Measurements from ENCODE around the gene PLCD4.

The PLCD4 gene

DNA sequence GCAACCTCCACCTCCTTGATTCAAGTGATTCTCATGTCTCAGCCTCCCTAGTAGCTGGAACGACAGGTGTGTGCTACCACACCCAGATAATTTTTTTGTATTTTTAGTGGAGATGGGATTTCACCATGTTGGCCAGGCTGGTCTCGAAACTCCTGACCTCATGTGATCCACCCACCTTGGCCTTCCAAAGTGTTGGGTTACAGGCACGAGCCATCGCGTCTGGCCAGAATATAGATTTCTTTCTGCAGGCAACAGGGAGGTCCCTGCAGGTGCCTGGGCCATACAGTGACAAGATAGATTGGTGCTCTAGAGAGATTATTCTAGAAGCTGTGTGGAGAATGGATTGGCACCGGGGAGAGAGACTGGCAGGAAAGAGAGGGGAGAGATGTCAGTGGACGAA, 13.3 kb downstream of the PLCD4 start:
- DNase-seq (ENCODE audit: low read depth in 2 of 2), result no peak

DNA sequence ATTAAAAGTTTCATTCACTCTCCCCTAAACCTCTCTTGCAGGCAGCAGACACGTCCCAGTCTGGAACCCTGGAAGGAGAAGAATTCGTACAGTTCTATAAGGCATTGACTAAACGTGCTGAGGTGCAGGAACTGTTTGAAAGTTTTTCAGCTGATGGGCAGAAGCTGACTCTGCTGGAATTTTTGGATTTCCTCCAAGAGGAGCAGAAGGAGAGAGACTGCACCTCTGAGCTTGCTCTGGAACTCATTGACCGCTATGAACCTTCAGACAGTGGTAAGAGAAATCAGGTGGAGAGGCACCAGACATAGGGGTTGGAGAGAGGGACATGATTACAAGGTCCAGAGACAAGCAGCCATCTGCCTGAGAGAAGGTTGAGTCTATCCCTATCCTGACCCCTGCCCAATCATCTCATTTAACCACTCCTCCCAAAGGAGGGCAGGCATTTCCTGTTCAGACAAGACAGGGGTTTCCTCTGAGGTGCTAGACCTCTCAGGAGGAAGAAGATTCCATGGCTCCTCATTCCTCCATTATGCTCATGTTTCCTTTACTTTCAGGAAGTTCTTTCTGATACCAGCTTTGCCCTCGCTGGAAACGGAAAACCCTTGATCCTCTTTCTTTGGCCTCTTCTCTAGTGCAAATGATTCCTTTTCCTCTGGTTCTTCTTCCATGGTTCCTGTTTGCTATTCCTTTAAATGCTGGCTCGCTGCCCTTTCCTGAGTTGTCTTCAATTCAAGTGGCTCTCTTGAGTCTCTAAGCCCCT, 15.1 kb downstream of the PLCD4 start:
- no peak for DNase-seq (ENCODE audit: low read depth in 2 of 2)

DNA sequence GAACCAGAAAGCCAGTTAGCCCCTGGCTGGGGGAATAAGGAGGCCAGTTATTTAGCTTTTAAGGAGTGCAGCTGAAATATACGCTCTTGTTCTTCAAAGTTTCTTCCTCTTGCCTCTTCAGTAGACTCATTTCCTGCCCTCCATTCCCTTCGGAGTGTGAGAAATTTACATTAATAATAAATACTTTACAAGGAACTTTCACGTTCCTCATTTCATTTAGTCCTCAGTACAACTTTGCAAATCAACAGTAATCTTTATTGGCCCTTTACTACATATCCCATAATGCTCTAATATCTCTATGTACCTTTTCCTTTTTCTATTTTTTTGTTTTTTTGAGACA, 15.6 kb downstream of the PLCD4 start:
- DNase-seq (ENCODE audit: low read depth in 2 of 2), result no peak

DNA sequence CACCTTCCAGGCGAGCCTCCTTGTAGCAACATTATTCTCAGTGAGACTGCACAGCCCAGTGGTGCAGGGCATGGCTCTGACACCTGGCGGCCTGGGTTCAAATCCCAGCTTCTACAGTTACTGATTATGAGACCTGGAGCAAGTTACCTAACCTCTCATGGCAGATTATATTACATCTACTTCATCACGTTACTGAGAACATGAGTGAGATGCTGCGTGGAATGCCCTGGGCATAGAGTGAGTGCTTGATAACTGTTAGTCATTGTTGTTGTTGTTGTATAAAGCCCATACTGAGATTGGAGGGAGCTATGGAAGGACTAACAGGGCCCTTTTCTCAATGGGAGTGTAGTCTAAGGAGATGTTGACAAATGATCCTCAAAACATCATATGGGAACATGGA, 18.7 kb downstream of the PLCD4 start:
- DNase-seq (ENCODE audit: low read depth in 2 of 2), result no peak

DNA sequence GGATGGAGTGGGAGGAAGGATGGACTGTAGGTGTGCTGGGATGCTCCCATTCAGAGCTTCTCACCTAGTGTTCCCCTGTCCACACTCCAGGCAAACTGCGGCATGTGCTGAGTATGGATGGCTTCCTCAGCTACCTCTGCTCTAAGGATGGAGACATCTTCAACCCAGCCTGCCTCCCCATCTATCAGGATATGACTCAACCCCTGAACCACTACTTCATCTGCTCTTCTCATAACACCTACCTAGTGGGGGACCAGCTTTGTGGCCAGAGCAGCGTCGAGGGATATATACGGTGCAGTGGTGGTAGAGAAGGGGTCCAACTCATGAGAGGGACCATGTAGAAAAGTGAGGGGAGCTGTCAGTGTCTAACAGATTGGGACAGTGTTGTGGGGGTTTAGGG, 20.2 kb downstream of the PLCD4 start:
- DNase-seq (ENCODE audit: low read depth in 2 of 2), result no peak

DNA sequence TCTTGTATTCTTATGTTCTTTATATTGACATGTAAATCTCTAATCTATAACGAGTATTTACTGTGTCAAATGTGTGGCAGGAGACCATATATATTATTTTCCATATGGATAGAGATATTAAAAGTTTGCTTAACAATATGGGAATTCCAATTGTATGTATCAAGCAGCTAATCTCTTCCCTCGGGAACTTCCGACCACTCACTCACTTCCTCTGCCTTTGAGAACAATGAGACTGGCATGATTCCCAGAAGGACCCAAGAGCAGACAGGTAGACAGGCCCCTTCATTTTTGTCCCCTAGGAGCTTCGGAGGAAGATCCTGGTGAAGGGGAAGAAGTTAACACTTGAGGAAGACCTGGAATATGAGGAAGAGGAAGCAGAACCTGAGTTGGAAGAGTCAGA, 24.1 kb downstream of the PLCD4 start:
- DNase-seq (ENCODE audit: low read depth in 2 of 2), result no peak

DNA sequence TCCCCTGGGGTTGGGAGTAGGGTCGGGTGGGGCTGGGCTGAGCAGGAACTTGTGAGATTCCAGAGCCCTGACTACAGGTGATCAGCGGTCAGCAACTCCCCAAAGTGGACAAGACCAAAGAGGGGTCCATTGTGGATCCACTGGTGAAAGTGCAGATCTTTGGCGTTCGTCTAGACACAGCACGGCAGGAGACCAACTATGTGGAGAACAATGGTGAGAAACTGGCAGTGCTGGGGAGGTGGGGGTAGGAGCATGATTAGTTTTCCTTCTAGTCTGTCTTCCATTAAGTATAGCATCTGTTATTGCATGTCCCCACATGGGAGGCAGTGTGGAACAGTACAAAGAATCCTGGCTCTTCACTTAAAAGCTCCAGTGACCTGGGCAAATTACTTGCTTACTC, 28.0 kb downstream of the PLCD4 start:
- DNase-seq (ENCODE audit: low read depth in 2 of 2), result no peak

DNA sequence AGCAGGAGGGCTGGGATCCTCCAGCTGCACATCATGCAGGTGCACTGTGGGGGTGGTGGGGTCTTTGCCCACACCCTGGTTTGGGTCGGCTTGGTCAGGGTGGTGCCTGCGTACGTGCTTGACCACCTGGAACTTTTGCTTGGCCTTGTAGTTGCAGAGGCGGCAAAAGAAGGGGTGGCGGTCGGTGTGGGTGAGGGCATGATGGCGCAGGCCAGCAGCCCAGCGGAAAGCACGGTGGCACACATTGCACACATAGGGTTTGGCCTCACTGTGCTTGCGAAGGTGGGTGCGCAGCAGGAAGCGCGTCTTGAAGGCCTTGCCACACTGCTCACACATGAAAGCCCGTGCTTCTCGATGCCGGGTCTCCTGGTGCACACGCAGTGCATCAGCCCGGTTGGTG, 30.7 kb downstream of the PLCD4 start:
- no peak for DNase-seq (ENCODE audit: low read depth in 2 of 2)

DNA sequence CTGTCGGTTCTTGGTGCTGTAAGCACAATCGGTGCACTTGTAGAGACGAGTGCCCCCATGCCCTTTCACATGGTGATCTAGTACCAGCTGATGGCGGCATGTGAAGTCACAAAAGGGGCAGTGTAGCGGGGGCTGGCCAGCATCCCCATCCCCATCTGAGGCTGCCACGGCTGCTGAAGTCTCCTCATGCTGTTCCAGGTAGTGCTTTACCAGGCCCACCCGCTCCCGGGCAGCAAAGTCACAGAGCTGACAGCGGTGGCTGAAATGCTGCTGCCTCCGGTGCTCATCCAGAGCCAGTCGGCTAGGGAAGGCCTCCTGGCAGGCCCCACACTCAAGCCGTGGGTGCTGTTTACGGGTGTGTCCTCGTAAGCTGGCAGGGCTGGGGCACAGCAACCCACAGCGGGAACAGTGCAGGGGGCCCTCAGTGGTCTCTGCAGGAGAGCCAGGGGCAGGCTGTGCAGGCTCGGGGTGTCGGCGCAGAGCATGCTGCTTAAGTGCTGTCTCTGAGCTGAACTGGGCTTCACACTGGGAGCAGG, 34.5 kb downstream of the PLCD4 start:
- DNase-seq (ENCODE audit: low read depth in 2 of 2), result no peak

DNA sequence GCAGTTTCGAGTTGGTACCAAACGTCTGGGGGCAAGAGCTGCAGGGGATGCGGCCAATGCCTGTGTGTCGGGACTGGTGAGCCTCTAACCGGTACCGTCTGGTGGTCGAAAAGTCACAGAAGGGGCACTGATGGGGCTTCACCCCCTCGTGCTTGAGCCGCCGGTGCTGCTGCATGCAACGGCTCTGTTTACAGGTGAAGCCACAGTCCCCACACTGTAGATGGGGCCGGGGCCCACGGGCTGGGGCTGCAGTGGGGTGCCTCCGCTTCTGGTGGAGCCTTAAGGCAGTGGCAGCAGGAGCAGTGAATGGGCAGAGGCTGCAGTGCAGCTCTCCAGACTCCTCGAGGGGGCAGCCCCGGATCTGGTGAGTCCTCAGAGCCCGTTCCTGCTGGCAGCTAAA, 35.1 kb downstream of the PLCD4 start:
- no peak for DNase-seq (ENCODE audit: low read depth in 2 of 2)

DNA sequence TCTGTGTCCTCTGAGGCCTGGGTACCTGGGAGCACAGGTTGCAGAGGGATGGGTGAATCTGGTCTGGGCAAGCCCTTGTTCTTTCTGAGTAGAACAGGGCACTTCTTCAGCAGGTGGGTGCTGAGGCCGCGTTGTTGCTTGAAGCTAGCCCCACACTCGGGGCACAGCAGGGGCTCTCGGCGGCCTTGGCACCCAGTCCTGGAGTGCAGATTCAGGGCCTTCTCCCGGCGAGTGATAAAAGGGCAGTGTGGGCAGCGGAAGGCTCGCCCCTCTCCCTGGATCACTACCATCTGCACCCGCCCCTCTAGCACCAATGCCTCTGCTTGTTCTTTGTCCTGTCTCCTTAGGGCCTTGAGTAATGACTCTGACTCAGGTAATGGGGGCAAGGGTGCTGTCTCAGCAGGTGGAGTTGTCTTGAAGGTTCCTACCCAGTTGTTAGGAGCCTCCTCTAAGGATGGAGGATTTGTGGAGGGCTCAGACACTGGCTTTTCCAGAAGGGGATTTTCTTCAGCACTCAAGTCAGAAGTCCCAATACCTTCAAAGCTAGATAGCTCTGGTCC, 36.1 kb downstream of the PLCD4 start:
- DNase-seq (ENCODE audit: low read depth in 2 of 2), result no peak

DNA sequence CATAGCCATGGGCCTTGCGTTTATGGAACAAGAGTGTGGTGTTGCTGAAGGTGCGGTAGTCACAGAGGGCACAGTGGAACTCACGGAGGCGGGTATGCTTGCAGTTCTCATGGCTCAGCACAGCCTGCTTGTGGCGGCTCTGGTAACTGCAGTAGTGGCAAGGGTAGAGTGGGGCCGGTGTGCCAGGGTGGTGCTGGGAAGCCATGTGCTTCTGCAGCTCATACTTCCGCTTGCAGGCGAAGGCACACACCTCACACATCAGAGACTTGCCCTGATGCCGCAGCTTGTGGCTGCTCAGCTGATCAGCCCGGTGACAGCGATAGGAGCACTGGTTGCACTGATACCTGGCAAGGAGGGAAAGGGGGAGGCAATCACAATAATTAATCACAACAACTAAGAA, 37.0 kb downstream of the PLCD4 start:
- no peak for DNase-seq (ENCODE audit: low read depth in 2 of 2)

DNA sequence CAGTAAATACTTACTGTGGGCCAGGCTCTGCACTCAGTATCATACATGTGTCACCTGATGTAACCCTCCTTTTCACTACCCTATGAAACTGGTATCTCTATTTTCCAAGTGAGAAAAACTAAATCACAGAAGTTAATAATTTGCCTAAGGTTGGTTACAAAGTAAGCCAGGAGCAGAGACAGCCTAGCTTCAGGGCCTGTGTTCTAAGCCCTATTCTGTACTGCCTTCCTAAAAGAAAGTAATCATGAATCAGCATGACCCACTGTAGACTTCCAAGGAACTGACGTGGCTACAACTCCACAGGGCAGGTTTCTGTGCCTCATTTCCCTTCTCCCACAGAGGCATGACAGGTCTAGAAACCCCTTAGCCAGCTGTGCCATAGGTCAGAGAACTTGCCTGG, 37.4 kb downstream of the PLCD4 start:
- DNase-seq (ENCODE audit: low read depth in 2 of 2), result no peak

DNA sequence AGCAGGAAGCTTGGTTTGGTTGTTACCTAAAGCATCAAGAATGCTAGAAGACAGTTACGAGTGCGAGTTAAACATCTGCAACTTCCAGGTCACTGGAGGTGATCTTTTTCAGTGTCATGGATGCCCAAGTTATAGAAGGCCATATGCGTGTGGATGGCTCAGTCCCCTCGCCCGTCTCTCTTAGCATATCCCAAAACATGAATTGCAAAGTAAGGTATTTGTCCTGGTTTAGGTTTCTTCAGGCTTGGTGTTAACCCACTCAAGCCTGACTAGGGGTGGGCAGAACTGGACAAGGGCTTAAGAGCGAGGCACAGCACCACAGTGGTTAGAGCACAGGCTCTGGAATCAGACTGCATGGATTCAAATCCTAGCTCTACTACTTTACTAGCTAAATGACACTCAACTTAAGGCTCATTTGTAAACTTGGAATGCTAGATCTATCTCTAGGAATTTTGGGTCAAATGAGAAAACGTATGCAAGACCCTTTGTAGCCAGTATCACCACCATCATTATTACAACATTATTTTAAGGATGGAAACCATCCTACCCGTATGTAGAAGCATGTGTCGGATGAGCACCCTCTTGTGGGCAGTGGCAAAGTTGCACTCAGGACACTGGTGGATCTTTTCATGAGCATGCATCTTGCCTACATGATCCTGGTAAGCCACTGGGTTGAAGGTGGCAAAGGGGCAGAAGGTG, 40.5 kb downstream of the PLCD4 start:
- DNase-seq (ENCODE audit: low read depth in 2 of 2), result peak in 1 of 2 donors; percentile 9

DNA sequence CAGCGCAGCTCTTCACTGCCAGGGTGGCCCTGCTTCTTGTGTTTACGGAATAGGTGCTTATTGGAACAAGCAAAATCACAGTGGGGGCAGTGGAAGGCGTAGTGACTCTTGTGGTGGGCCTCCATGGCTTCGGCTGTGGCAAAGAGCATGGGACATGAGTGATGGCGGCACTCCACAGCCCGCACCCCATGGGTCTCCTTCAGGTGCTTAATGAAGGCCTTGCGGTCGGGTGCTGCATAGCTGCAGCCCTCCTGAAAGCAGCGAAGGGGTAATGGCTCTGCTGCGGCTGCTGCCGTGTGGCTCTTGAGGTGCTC, 41.0 kb downstream of the PLCD4 start:
- DNase-seq (ENCODE audit: low read depth in 2 of 2), result no peak

DNA sequence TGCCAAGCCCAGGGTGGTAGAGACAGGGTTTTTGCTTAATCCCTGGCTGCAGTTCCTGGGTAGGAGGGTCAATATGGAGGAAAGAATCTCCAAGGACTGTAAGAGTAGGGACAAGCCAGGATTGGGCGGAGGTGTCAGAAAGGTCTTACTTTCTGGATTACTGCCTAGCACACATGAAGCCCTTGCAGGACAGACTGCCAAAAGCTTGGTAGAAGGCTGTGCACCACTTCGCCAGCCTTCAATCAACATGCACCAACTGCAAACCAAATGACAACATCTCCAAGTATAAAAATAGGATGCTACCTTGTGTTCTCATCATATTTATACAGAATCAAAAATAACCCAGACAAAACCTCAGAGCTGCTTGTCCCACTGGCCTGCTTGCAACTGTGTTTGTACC, 48.1 kb downstream of the PLCD4 start:
- no peak for DNase-seq (ENCODE audit: low read depth in 2 of 2)

DNA sequence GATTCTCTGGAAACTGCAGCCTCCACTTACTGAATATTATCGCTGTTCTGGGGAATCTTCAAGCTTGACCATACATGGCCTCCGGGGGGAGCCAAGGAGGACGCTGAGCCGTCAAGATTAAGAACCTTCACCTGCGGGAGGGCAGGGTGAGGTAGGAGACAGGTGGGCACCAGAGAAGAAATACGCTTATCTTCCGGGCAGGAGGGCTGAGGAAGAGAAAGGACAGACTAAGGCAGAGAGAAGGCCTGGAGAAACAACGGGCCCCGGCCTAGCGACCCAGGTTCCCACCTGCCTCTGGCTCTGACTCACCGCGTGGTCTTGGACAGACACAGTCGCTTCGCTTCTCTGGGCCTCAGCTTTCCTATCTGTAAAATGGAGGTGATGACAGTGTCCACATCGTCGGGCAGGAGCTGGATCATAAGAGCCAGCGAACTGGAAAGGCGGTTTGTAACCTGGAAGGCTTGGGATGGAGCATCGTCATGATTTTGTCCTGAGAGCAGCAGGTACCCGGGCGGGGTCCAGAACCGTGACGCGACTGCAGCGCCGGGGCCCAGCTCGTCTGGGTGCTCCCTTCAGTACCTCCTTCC, 51.1 kb downstream of the PLCD4 start:
- DNase-seq (ENCODE audit: low read depth in 2 of 2), result peak in 1 of 2 donors; percentile 8

DNA sequence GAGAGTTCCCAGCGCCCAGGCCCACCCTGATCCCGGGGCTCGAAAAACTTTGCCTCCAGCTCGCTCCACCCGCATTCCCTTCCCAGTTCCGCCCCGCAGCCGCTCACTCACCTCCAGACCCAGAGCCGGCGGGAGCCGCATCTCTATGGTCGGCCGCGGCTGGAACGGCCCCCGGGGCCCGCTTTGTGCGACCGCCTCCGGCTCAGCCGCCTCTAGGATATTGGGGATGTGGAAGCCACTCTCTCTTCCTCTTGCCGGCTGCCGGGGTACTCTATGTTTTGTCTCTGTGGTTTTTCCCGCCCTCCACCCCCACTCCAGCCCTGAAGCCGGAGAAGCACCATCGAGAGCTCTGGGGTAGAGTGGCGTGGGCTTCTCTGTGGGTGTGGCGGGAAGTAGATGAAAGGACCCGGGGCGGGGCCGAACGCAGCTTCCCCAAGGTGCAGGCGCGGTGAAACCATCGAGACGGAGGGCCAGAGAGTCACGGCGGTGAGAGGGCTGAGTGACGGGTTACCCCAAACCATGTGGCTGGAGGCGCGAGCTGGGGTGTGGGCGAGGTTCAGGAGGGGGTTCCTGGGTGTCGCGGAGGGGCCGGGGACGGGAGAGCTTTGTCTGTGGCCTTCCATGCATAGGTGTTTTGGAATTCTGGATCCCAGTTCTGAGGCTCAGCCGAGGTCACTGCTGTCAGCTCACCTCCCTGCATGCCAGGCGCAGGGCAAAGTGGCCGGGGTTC, 51.7 kb downstream of the PLCD4 start, which contains the start of the genes BCS1L and ZNF142:
BCS1L (plus strand) TSS at position 426 of the 730 bp plus-strand sequence. CDS start 1,305 bp downstream, outside the sequence.
ZNF142 (minus strand) TSS at position 366 of the 730 bp plus-strand sequence. CDS start 3,194 bp downstream, outside the sequence.
- peak; percentile 81 to 82 for DNase-seq (ENCODE audit: low read depth in 2 of 2)

DNA sequence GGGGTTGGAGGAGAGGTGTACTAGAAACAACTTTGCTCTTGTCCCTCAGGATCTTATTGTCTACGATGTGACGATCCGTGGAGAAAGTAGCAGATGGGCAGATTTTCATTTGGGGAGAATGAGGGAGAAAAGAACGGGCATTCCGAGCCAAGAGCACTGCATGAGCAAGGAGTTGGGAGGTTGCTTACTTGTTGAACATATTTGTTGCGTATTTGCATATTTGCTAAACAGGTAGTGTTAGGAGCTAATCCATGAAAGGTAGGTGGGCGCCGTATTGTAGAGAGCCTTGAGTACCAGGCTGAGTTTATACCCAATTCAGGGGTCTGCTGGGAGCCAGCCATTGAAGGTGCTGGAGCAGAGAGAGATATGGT, 52.3 kb downstream of the PLCD4 start:
- DNase-seq (ENCODE audit: low read depth in 2 of 2), result no peak

DNA sequence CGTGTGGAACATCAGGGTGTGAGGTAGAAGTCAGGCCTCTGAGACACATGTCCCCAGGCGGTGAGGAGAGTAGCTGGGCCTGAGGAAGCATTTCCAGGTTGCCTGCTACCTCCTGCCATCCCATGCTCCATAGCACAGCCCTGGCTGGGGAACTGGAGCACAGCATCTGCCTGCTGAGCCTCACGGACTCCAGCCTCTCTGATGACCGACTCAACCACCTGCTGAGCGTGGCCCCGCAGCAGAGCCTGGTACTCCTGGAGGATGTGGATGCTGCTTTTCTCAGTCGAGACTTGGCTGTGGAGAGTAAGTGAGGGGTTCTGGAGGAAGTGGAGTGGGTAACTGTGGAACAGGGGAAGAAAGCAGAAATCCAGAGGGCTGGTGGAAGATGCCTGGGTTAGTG, 54.7 kb downstream of the PLCD4 start:
- DNase-seq (ENCODE audit: low read depth in 2 of 2), result no peak

DNA sequence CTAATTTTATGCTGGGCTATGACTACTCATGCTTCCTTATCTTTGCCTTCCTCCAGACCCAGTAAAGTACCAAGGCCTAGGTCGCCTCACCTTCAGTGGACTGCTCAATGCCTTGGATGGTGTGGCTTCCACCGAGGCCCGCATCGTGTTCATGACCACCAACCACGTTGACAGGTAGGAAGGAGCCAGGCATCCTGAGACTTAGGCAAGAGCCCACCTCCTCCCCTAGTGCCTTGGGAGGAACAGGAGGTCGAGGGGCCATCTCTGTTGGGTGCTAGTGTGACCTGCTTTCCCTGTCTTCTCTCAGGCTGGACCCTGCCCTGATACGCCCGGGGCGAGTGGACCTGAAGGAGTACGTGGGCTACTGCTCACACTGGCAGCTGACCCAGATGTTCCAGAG, 55.1 kb downstream of the PLCD4 start:
- no peak for DNase-seq (ENCODE audit: low read depth in 2 of 2)

DNA sequence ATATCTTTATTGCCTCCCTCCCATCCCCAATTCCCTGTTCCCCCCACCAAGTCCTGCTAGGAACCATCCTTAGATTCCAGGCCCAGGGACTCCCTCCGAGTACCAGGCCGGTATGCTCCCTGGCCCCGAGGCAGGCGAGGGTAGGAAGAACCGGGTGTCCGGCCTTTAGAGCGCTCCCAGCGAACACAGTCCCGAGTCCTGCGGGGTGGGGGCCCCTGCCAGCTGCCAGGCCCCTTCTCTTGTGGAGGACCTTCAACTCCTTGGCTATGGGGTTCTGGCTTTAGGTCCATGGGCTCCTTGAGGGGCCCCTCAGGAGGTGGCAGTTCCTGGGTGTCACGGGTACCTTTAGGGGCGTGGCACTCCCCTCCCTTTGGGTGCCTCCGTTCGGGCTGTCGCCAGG, 56.2 kb downstream of the PLCD4 start:
- DNase-seq (ENCODE audit: low read depth in 2 of 2), result no peak
